D721Med (cell line): ENCODE measurements around the gene LRRC61.

Source experiments
- DNase-seq: peaks from one replicate; pipeline ENCODE4 v3.0.0; 2011; ENCODE audit warnings: low spot score; ENCODE audit not compliant: insufficient read length
- FAIRE-seq: peaks from 2 replicates; lab custom pipeline; 2011; peaks lifted over from hg19 to GRCh38; lab: Jason Lieb, UNC
- CTCF ChIP-seq: IDR thresholded peaks from 2 replicates; pipeline ENCODE4 v1.5.1; 2012; ENCODE audit warnings: mild to moderate bottlenecking, control low read depth; ENCODE audit not compliant: insufficient read depth; ENCODE audit errors: missing control alignments

The LRRC61 gene

GRCh38 chr7:150358988-150359621, 36.0 kb downstream of the LRRC61 start:
- TF ChIP-seq CTCF = no peak
- FAIRE-seq = no peak
- DNase-seq = no peak

GRCh38 chr7:150359622-150360362, 36.6 kb downstream of the LRRC61 start:
- DNase-seq (no peak), FAIRE-seq (no peak)
- no peak for TF ChIP-seq CTCF

DNA sequence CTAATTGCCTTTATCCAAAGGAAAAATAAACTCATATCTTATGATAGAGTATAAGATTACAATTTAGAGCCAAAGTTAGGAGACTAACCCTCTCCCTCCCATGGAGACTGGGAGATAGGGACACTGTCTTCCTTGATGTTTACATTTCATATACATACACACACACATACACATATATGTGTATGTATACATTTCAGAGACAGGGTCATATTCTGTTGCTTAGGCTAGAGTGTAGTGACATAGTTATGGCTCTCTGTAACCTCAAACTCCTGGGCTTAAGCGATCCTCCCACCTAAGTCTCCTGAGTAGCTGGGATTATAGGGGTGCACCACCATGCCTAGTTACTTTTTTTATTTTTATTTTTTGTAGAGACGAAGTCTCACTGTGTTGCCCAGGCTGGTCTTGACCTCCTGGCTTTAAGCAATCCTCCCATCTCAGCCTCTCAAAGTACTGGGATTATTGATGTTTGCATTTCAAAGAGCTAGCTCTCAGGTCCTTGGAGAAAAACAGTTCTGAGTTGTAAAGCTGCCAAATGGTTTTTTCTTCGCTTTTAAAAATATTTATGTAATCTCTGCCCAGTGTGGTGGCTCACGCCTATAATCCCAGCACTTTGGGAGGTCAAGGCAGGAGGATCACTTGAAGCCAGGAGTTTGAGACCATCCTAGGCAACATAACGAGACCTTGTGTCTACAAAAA, 37.4 kb downstream of the LRRC61 start:
- no peak for FAIRE-seq
- no peak for DNase-seq
- no peak for TF ChIP-seq CTCF

GRCh38 chr7:150361402-150361801, 38.2 kb downstream of the LRRC61 start:
- no peak for TF ChIP-seq CTCF
- FAIRE-seq = no peak

DNA sequence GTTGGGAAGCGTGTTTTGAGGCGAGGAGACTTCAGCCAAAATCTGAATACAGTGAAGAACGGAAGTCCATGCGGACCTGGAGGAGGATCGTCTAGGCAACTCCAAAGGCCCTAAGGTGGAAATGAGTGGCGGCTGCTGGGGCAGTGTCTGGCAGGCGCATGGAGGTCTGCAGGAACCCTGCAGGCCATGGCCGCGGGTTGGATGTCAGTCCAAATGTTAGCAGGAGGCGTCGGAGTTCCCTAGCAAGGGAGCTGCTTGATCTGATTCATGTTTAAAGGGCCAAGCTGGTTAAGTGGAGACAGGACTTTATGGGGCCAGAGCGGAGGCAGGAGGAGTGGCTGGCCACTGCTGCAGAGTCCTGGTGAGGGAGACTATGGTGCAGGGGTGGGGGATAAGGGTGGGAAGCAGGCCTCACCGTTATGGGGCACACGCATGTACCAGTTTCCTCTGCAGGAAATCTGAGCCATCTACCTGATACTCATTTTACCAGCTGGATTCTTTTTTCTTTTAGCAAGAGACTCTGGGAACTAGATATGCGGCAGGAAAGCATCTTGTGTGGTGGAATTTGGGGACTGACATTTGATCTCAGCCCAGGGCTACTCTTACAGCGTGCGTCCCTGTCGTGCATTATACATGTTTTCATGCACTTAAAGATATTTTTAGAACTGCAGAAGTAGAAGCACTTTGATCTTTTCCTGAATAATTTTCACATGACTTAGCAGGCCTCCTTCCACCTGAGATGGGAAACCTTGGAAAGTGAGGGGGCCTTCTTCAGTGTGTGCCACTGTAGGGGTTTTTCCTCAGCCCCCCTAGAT, 38.9 kb downstream of the LRRC61 start:
- DNase-seq (no peak), FAIRE-seq (no peak)
- TF ChIP-seq CTCF = no peak

More at GRCh38 chr7:150361402-150361801, 38.2 kb downstream of the LRRC61 start:
- no peak for DNase-seq

GRCh38 chr7:150363370-150363769, 40.2 kb downstream of the LRRC61 start:
- no peak for FAIRE-seq
- no peak for DNase-seq
- TF ChIP-seq CTCF = no peak
